GDM1 (cell line): ENCODE measurements around the gene SMTNL2.
"Not testable (repeated sequence)": the region's sequence is repeated elsewhere in the genome, so short reads cannot be mapped to it uniquely, and the experiment has no call there.

Source experiments
- DNase-seq: peaks from one replicate; lab custom pipeline; 2025; lab: John Stamatoyannopoulos, UW

Gene SMTNL2

DNA sequence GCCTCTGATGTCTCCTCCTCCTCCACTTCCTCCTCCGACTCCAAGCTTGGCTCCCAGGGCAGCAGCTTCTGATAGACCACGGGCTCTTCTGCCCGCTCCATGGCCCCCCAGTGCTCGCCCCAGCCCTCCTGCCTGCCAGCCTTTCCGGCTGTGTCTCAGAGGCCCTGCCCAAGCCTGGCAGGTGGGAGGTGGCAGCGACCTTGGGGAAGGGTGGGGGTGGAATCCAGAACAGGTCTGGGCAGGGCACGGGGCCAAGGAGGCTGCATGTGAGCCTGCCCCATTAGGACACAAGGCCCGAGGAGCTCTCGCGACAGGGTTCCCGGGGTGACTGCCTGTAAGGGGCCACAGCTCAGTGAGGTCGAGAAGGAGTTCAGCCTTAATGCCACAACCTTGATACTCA, 23.9 kb upstream of the SMTNL2 start, which contains the start of gene GGT6:
Gene GGT6 (minus strand): TSS at position 157 of the 400 bp plus-strand sequence. CDS start 56 bp downstream, at position 101.
- DNase-seq: no peak

- DNase-seq: no peak
Observed at GRCh38 chr17:4560837-4561256, 23.5 kb upstream of the SMTNL2 start.

DNA sequence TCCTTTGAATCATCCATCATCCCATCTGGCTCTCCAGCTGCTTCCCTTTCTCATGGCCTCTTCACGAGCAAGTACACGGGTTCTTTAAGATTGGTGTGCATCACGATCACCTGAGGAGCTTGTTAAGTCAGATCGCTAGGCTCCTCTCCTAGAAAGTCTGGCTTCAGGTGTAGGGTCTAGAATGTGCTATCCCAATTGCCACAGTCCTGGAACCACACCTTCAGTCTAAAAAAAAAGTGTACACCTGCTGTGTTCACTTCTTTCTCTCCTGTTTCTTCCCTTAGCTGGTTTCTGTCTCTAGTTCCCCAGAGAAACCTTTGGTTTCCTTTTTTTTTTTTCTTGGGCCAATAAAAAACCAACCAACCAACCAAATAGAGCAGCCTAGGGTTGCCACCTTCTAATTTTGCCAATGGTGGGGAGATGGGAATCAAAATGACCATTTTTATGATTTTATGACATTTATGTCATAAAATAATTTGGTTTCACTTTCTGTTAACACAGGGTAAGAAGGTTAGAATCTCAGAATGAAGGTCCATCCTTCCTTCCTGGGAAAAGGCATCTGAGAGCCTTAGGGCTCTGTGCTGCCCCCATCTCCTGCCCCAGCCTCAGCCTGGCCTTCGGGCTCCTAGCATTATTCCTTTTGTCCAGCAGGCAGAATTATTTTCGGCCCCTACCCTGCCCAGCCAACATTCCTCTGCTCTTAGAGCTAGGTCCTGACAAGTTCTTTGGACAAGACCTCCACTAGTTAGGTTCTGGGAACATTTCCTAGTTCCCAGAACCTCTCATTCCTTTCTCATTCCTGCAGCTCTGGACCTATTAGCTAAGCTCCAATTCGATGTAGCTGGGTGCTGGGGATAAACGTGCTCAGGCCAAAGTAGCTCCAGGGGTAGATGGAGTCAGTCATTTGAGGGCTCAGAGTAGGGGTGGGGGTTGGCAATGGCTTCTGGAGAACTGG, 22.0 kb upstream of the SMTNL2 start:
- DNase-seq: no peak

DNA sequence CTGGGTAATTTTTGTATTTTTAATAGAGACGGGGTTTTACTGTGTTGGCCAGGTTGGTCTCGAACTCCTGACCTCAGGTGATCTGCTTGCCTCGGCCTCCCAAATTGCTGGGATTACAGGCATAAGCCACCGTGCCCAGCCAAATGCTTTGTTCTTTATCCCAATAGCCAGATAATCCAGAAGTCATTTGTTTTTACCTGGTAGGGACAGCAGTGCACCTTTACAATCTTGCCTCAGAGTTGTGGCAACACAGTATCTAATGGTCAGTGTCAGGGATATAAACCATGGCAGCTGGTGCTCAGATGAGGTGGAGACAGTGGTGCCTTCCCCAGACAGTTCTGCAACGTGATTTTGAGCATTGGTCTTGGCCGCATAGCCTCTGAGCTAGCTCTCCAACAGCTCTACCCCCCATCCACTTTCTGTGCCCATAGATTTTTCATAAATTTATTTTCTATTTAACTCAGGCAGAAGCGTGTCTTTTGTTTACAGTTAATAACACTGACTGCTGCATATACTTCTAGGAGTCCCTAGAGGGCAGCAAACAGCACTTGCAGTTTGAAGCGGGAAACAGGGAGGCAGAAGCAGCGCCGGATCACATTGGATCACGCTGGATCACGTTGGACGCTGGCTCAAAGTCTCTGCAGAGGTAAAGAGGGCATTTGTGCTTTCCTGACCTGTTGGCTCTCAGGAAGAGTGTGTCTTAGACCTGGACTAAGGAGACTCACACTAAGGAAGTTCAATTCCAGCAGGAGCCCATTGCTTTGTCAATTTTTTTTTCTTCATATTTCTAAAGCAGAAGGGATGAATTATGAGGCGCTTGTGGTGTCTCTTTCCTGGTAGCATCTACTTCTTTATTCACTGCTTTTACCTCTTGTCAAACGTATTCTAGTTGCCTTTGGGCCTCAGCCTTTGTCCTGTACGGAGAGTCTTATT, 18.9 kb upstream of the SMTNL2 start:
- peak; percentile 61 for DNase-seq

DNA sequence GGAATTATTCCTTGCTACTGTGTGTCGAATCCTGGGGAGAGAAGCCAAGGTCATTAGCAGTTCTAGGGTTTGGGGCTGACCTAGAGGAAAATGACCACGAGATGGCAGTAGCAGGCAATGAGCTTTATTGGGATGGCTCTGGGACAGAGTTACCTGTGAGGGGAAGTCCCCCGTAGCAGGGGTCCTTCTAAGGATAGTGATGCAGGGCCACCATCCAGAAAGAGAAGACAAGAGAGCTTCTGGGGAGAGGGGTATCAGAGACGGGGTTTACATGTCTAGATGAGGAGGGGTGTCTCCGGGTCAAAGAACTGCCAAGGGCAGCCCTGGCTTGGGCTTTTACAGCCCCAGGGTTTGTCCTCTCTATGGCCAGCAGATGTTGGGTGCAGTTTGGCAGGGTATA, 17.5 kb upstream of the SMTNL2 start:
- peak; percentile 41 for DNase-seq

DNA sequence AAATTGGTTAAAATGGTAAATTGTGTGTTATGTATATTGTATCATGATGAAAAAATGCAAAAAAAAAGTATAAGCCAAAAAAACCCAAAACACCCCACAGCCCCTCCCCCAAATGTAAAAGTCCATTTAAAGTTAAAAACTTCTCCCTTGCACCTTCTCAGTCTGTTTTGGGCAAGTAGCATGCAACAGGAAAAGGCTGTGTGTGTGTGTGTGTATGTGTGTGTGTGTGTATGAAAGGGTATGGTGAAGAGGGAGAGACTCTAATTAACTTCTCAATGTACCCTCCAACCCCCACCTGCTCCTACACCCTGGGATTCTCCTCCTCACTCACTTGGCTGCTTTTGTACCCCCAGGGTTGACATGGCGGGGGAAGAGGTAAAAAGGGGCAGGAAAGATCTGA, 14.7 kb upstream of the SMTNL2 start:
- DNase-seq: peak; percentile 25

GRCh38 chr17:4572131-4572530, 12.2 kb upstream of the SMTNL2 start:
- no peak for DNase-seq

DNA sequence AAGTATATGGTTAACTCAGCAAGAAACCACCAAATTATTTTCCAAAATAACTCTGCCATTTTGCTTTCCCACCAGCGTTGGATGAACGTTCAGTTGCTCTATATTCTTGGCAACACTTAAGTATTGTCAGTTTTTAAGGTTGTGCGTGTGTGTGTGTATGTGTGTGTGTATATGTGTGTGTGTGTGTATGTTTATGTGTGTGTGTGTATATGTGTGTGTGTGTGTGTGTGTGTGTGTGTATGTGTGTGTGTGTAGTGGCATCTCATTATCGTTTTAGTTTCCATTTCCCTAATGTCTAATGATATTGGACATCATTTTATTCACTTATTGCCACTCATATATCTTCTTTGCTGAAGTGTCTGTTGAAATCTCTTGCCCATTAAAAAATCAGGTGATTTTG, 11.2 kb upstream of the SMTNL2 start:
- no peak for DNase-seq

DNA sequence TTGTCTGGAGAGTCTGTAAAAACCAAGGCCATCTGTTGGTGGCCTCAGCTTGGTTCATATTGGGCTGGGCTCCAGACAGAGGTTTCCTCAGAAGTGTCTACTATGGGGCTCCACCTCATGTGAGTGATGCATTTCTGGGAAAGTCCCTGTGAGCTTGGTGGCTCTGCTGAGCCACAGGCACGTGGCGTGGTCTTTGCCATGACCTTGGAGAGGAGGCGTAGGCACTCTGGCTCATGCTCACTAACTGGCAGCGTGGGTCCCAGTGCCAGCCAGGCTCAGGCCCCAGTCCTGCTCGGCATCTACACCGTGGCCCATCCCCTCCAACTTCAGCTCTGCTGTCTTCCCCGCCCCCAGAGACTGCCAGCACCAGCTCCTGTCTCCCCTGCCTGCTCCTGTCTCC, 10.7 kb upstream of the SMTNL2 start:
- no peak for DNase-seq

- DNase-seq: no peak
Observed at GRCh38 chr17:4574448-4575045, 9.8 kb upstream of the SMTNL2 start.

- no peak for DNase-seq
Observed at GRCh38 chr17:4576161-4576558, 8.2 kb upstream of the SMTNL2 start.

DNA sequence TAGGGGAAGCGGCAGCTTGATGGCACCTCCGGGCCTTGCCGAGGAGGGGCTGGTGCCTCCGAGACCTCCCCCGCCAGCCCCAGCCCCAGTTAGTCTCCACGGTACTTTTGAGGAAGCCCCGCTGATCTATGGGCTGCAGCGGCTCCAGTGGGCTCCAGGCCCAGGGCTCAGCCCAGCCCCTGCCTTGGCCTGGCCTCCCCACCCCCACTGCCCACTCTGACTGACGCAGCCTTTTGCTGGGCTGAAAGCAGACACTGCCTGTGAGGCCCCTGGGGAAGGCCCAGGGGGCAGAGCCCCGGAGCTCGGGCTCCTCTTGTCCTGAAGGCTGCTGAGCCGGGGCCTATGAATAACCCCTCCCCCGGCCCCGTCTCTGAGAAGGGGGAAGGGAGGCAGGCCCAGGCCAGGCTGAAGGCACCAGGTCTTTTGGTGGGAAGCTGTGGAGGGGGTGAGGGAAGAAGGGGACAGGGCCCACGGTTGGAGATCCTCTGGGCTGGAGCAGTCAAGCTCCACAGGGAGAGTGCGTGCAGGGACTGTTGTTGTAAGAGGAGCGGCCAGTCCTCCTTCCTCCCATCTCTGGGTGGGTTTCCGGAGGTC, 7.5 kb upstream of the SMTNL2 start:
- no peak for DNase-seq

DNA sequence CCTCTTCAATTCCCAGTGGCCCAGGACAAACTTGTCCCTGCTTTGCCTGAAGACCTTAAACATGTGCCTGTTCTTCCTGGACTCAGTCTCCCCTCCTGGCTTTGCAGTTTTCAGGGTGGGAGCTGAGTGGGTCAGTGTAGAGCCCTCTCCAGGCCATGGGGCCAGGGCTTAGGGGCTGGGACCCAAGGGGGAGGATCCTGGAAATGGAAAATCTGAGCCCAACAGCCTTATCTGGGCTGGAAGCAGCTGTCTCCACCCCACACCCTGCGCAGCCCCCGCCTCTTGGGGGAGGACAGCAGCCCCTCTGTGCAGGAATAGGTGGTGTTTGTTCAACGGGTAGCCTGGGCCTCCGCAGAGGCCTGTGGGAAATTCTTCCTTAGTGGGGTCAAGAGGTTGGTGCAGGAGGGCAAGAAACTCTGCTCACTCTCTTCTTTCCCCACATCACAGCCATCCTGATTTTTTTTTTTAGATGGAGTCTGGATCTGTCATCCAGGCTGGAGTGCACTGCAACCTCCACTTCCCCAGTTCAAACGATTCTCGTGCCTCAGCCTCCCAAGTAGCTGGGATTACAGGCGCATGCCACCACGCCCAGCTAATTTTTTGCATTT, 6.8 kb upstream of the SMTNL2 start:
- DNase-seq: no peak

- DNase-seq: not testable (repeated sequence)
Observed at GRCh38 chr17:4578349-4578748, 6.0 kb upstream of the SMTNL2 start.

DNA sequence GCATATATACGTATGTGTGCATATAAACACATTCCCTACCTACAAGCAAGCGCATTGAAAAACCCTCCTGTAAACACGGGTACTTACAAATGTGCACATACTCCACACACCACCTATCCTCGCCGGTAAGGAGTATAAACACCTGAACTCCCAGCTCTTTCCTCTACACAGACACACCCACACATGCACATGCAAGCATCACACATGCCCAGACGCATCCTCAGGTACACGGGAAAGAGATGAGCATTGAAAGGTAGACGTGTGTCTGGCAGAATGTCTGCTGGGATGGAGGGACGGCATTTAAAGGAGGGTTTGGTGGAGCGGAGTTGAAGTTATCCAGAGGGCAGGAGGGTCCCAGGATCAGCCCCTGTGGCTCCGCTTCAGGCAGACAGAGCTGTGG, 4.7 kb upstream of the SMTNL2 start:
- DNase-seq: no peak

DNA sequence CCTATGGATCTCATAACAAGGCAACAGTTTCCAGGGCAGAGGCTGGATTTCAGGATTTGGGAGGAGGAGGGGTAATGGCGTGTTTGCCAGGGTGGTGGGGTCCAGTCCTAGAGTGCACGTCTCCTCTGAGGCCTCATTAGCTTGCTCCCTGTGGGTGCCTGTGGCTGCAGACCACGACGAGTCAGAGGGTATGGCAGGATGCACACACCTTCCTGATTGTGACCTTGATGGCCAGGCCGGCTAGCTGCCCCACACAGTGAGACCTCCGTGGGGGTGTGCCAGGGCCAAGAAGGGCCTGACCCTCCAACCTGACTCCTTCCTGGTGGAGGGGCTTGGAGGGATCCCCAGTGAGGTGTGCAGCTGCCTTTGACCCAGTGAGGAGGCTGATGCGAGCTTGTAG, 4.0 kb upstream of the SMTNL2 start:
- DNase-seq: no peak

DNA sequence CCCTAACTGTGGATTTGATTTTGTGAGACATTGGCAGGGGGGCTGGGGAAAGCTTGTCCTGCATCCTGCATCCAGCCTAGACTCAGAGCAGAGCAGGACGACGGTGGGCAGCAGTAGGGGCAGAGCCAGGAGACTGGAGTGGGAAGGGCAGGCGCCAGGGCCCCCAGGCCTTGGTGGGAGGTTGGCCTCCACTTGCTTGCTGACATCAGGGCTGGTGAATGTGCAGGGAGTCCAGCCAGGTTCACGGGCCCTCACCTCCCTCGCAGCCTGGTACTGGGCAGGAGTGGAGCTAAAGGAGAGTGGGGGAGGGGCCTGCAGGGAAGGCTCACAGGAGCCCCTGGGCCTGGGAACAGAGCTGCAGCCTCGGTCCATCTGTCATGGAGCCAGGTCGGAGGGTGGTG, 2.2 kb upstream of the SMTNL2 start:
- DNase-seq: no peak

- no peak for DNase-seq
Observed at GRCh38 chr17:4582691-4583090, 1.6 kb upstream of the SMTNL2 start.

DNA sequence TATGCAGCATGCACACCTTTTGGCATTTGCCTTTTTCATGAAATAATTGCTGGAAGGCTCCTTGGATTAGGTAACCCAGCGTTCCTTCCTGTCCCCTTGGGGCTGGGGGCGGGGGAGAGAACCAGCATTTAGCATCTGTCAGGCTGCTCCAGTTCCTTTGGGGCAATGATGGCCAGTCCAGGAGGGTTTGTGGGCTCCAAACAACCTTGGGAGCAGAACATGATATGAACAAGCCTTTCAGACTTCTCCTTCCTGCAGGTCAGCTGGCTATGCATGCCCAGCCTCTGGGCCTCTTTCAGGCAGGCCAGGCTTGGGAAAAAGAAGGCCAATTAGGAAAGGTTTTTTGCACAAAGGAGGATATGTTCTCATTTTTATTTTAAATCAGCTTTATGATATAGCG, 1.1 kb upstream of the SMTNL2 start:
- DNase-seq: no peak

- no peak for DNase-seq
Observed at GRCh38 chr17:4583782-4584100, 588 bp upstream of the SMTNL2 start.

DNA sequence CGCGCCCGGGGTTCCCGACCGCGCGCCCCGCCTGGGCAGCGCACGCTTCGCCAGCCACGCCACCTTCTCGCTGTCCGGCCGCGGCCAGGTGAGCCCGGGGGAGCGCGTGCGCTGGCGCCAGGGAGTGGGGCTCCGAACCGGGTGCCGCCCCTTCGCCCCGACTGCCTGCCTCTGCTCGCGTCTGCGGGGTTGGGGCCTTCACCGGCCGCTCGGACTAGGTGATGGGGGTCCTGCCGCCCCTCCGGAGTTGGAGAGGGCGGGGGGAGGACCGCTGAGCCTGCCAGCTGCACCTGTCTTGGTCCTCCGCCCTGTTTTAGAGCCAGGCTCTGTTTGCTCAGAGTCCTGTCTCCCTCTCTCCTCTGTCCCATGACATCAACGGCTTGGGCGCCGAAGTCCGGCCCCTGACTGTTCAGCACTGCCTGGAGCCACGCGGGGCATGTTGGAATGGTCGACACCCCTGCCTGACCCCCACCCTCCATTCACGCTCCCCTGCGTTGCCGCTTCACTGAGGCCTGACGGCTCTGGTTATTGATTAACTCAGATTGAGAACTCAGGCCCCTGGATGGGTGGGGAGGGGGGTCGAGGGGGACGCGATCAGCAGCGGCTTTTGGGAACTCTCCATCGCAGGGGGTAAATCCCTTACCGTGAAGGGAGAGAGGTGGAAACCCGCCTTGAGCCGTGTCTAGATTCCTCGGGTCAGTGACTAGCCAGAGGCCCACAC, 748 bp downstream of the SMTNL2 start:
- no peak for DNase-seq
